Left lung (tissue), 10 donors: Measurements from ENCODE around the gene TMX1. TPM values are rescaled to one million over a fixed set of nuclear protein-coding genes. Genes with fewer than 3 reads are reported as not detected.

Experiments used
- ATAC-seq: fragments of 200-7000 bp; cut with Tn5 transposase; one replicate; pipeline ENCODE4 v1.9.1; 2020; ENCODE audit warnings: moderate library complexity
- DNase-seq, 4 donors: peaks; one replicate each; pipeline ENCODE4 v3.0.0-alpha.2; 2013 to 2020
- H3K27ac ChIP-seq, 2 donors: fragments of 200-600 bp; sonication (generic) in 1 of 2; one replicate each; pipeline versions ENCODE4 v1.5.0 to v1.8.0; 2020 to 2021
- H3K27me3 ChIP-seq, 2 donors: fragments of 200-600 bp; sonication (generic) in 1 of 2; one replicate each; pipeline versions ENCODE4 v1.5.0 to v1.8.0; 2020 to 2021
- H3K36me3 ChIP-seq, 2 donors: fragments of 200-600 bp; sonication (generic) in 1 of 2; one replicate each; pipeline versions ENCODE4 v1.5.0 to v1.8.0; 2020 to 2021
- H3K4me1 ChIP-seq, 2 donors: fragments of 200-600 bp; one replicate each; pipeline ENCODE4 v1.8.0; 2021
- H3K4me3 ChIP-seq, 2 donors: fragments of 200-600 bp; sonication (generic) in 1 of 2; one replicate each; pipeline versions ENCODE4 v1.5.0 to v1.8.0; 2020 to 2021; ENCODE audit warnings: mild to moderate bottlenecking in 1 of 2
- H3K9me3 ChIP-seq, 2 donors: fragments of 200-600 bp; sonication (generic) in 1 of 2; one replicate each; pipeline versions ENCODE4 v1.5.0 to v1.8.0; 2020 to 2021
- CTCF ChIP-seq, 2 donors: fragments of 200-600 bp; sonication (generic) in 1 of 2; IDR thresholded peaks; one replicate each; pipeline versions ENCODE4 v1.5.0 to v1.8.0; 2021; ENCODE audit warnings: antibody characterized with exemption in 2 of 2
- intact Hi-C, 2 donors: fragments of 100-400 bp; cut with DNase I; formaldehyde crosslinking; loops; one replicate each; pipeline versions ENCODE4 v1.11.2 to v1.14.2; 2022
- polyA plus RNA-seq, 6 donors: library from polyadenylated mRNA; unstranded; fragments of 120-200 nt; gene quantifications; one replicate each; pipeline ENCODE4 v1.2.1, GENCODE V29; 2013; ENCODE audit not compliant: insufficient read length in 6 of 6
- total RNA-seq, 2 donors: library from RNA; stranded (reverse); fragmentation: NEBNext Ultra II Directional; extraction: Animal tissue kit (Norgen Biotek cat#: 25700); gene quantifications; one replicate each; pipeline ENCODE4 v1.2.1, GENCODE V29; 2021
- donor health status: DM: no; HTN: yes; CAD: no.
- donor health status: DM: no; HTN: no; CAD: no.

The TMX1 gene
- total and polyA plus RNA-seq, 8 donors = 32.7 to 55.7 (median 49.6) TPM

DNA sequence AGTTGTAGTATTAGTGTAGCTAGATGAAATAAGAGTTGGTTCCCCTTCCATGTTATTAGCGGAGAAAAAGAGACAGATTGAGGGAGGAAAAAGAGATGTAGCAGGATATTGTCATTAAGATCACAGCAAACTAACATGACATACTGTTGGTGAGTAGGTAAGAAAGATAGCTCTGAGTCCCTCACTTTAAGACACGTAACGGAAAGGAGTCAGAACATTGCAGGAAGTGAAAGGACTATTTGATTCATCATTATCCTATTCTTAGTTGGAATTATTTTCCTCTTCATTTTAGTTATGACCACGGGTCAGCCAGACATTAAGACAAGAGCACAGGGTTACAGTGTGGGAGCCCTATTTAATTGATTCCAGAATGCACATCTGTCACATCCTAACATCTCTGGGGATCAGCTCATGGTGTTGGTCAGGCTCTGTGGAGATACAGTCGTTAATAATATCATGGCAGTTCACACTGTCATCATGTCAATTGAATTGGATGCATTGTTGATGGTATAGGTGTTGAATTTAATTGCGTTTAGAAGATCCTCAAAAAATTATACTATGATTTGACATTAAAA, 55.0 kb downstream of the TMX1 start:
- no peaks in the 10 kb centered on the region for H3K36me3 ChIP-seq
- ATAC-seq (no peak), DNase-seq (no peak)
- H3K27me3 ChIP-seq = no peaks in the 10 kb centered on the region
- no peak overlapping the region for H3K4me3 ChIP-seq
- no peak overlapping the region for H3K27ac ChIP-seq
- intact Hi-C loops = no loop called here
- H3K9me3 ChIP-seq = no peaks in the 10 kb centered on the region
- no peak for TF ChIP-seq CTCF (IDR thresholded peaks at IDR 0.05)
- H3K4me1 ChIP-seq = no peaks in the 10 kb centered on the region

GRCh38 chr14:51295646-51296263, 55.7 kb downstream of the TMX1 start:
- Histone ChIP-seq H3K27me3 (no peaks in the 10 kb centered on the region), H3K4me3 (no peak overlapping the region), H3K4me1 (no peaks in the 10 kb centered on the region), H3K27ac (no peak overlapping the region), H3K36me3 (no peaks in the 10 kb centered on the region), H3K9me3 (no peaks in the 10 kb centered on the region)
- no peak for DNase-seq
- no peak for TF ChIP-seq CTCF (IDR thresholded peaks at IDR 0.05)
- intact Hi-C loops = no loop called here
- no peak for ATAC-seq

- no peak for ATAC-seq
- H3K4me3 ChIP-seq = no peak overlapping the region
- H3K9me3 ChIP-seq = no peaks in the 10 kb centered on the region
- DNase-seq = no peak
- no peak for TF ChIP-seq CTCF (IDR thresholded peaks at IDR 0.05)
- no peak overlapping the region for H3K27ac ChIP-seq
- H3K36me3 ChIP-seq = no peaks in the 10 kb centered on the region
- no peaks in the 10 kb centered on the region for H3K4me1 ChIP-seq
- no peaks in the 10 kb centered on the region for H3K27me3 ChIP-seq
- intact Hi-C loops = no loop called here
Measured at GRCh38 chr14:51297066-51297465, 57.0 kb downstream of the TMX1 start.

DNA sequence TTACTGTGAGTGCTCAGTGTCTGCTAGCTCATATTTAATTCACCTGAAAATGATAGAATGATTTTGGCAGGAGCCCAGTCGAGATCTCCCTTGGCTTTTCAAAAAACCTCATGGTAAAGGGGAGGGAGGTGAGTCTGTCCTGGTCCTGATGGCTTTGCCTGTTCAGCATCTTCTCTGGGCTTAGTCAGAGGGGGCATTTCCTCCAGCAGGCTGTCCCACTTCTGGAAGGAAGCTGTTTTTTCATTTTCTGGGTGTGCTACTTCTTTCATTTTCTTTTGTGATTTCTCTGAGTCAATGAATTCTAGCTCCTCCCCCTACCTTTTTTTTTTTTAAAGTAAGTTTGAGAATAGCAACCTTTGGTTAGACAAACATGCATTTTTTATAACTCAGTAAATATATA, 58.8 kb downstream of the TMX1 start:
- intact Hi-C loops = no loop called here
- no peak for DNase-seq
- Histone ChIP-seq H3K27me3 (no peaks in the 10 kb centered on the region), H3K4me3 (no peak overlapping the region), H3K4me1 (no peaks in the 10 kb centered on the region), H3K27ac (no peak overlapping the region), H3K9me3 (no peaks in the 10 kb centered on the region), H3K36me3 (no peaks in the 10 kb centered on the region)
- ATAC-seq = no peak
- no peak for TF ChIP-seq CTCF (IDR thresholded peaks at IDR 0.05)

- DNase-seq = no peak
- Histone ChIP-seq H3K27ac (no peak overlapping the region), H3K4me3 (no peak overlapping the region), H3K36me3 (no peaks in the 10 kb centered on the region), H3K27me3 (no peaks in the 10 kb centered on the region), H3K9me3 (no peaks in the 10 kb centered on the region), H3K4me1 (no peaks in the 10 kb centered on the region)
- no peak for TF ChIP-seq CTCF (IDR thresholded peaks at IDR 0.05)
- ATAC-seq = no peak
- intact Hi-C loops = no loop called here
Measured at GRCh38 chr14:51302295-51303030, 62.4 kb downstream of the TMX1 start.
